A673 (cell line): ENCODE results near the gene ADGB. TPM values are rescaled to one million over a fixed set of nuclear protein-coding genes. Genes with fewer than 3 reads are reported as not detected.
"Not testable (repeated sequence)": the region's sequence is repeated elsewhere in the genome, so short reads cannot be mapped to it uniquely, and the experiment has no call there.

ENCODE experiments used
- BruUV-seq: library from RNA; stranded (reverse); fragments of 400-500 nt; replicated peaks from 2 replicates; lab custom pipeline; 2021; lab: Mats Ljungman, UMichigan
- CTCF ChIA-PET: fragments of 300-600 bp; sonication (Branson Sonifier 250); formaldehyde crosslinking; loops from one replicate; lab custom pipeline; 2022; ENCODE audit warnings: antibody characterized with exemption; lab: Charles Lee
- POLR2A ChIA-PET: fragments of 300-600 bp; sonication (Branson Sonifier 250); formaldehyde crosslinking; loops from one replicate; lab custom pipeline; 2022; ENCODE audit warnings: antibody characterized with exemption; ENCODE audit not compliant: low non-redundant PET; lab: Charles Lee
- DNase-seq: peaks from one replicate; pipeline ENCODE4 v3.0.0-alpha.2; 2015; ENCODE audit warnings: low spot score
- H3K27ac ChIP-seq: fragments of 200-600 bp; sonication (generic); 2 replicates; pipeline ENCODE4 v1.5.1; 2016; ENCODE audit warnings: mixed run types, low read depth, mild to moderate bottlenecking, mixed read lengths, antibody characterized with exemption, low read length; ENCODE audit not compliant: poor library complexity, severe bottlenecking
- H3K27me3 ChIP-seq: fragments of 200-600 bp; sonication (generic); replicated peaks from 2 replicates; pipeline ENCODE4 v1.6.1; 2017; ENCODE audit warnings: mixed run types, low read depth, mild to moderate bottlenecking, mixed read lengths, antibody characterized with exemption, low read length; ENCODE audit not compliant: insufficient read depth, poor library complexity
- H3K36me3 ChIP-seq: fragments of 200-600 bp; sonication (generic); 2 replicates; pipeline ENCODE4 v1.6.1; 2016; ENCODE audit warnings: mixed run types, mild to moderate bottlenecking, mixed read lengths, antibody characterized with exemption, low read length; ENCODE audit not compliant: insufficient read depth, poor library complexity, severe bottlenecking
- H3K4me1 ChIP-seq: fragments of 200-600 bp; sonication (generic); 2 replicates; pipeline ENCODE4 v1.6.1; 2017; ENCODE audit warnings: mixed run types, mild to moderate bottlenecking, mixed read lengths, antibody characterized with exemption, low read length; ENCODE audit not compliant: insufficient read depth, poor library complexity, severe bottlenecking
- H3K4me3 ChIP-seq: fragments of 200-600 bp; sonication (generic); 2 replicates; pipeline ENCODE4 v1.5.1; 2016; ENCODE audit warnings: low read depth, mixed run types, mild to moderate bottlenecking, mixed read lengths, low read length; ENCODE audit not compliant: poor library complexity, severe bottlenecking
- H3K9me3 ChIP-seq: fragments of 200-600 bp; sonication (generic); 2 replicates; pipeline ENCODE4 v1.6.1; 2016; ENCODE audit warnings: mixed run types, low read depth, mild to moderate bottlenecking, mixed read lengths, antibody characterized with exemption, low read length; ENCODE audit not compliant: poor library complexity, severe bottlenecking
- EZH2 ChIP-seq: fragments of 200-600 bp; sonication (generic); IDR thresholded peaks from 2 replicates; pipeline ENCODE4 v1.6.1; 2017; ENCODE audit warnings: borderline replicate concordance, low read depth, mild to moderate bottlenecking, mixed read lengths, antibody characterized with exemption, low read length; ENCODE audit not compliant: poor library complexity, severe bottlenecking
- intact Hi-C: fragments of 100-400 bp; cut with micrococcal nuclease; formaldehyde crosslinking; loops from one replicate; pipeline ENCODE4 v1.10.0; 2022; ENCODE audit not compliant: unreplicated experiment
- total RNA-seq: library from RNA; stranded (reverse); gene quantifications from 2 replicates; pipeline ENCODE4 v1.2.3, GENCODE V29; 2021
- TF ChIP-seq, protein P1 (sequence below): fragments of 300-800, 200-600 bp; sonication (generic); conservative IDR thresholded peaks from 2 replicates; pipeline ENCODE4 v1.5.1; 2017; ENCODE audit warnings: low read depth, mild to moderate bottlenecking, antibody characterized with exemption, low read length, moderate library complexity, mixed read lengths

ADGB gene
- total RNA-seq, 1 experiment from 2014 or later = not detected

DNA sequence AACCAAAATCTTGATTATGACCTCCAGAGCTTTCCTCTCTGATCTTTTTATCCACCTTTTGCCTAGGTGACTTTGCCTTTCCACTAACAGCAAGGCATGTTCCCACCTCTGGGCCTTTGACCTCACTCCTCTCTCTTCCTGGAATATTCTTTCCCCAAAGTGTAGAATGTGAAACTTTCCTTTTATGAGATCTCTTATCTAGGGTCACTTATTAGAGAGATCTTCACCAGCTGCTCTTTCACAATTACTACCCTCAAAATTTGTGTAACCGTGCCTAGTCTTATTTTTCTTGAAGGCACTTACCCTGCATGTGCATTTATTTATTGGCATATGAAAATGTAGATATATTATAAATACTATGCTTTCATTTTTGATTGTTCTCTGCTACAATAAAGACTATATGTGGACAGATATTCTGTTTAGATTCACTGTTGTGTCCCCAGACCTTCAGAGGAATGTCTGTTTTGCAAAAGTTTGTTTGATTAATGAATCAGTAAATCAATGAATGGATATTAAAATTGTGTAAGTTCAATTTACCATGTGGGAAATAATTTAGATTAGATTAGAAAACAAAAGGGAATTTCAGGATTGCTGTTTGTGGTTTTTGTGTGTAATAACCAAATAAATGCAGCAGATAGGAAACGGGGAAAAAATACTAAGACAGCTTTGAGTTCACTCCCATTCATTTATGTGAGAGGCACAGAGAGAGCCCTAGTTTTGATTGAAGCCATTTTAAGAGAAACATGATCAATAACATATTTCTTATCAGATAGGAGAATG, 207.0 kb downstream of the ADGB start:
- no peak for DNase-seq
- ChIA-PET CTCF (no interaction called here), POLR2A (no interaction called here)
- Histone ChIP-seq H3K4me3 (no peak overlapping the region), H3K27me3 (no peaks in the 10 kb centered on the region), H3K4me1 (no peaks in the 10 kb centered on the region), H3K9me3 (no peaks in the 10 kb centered on the region), H3K27ac (no peak overlapping the region), H3K36me3 (no peaks in the 10 kb centered on the region)
- intact Hi-C loops = no loop called here
- no TSS peak for BruUV-seq
- TF ChIP-seq, protein P1, sequence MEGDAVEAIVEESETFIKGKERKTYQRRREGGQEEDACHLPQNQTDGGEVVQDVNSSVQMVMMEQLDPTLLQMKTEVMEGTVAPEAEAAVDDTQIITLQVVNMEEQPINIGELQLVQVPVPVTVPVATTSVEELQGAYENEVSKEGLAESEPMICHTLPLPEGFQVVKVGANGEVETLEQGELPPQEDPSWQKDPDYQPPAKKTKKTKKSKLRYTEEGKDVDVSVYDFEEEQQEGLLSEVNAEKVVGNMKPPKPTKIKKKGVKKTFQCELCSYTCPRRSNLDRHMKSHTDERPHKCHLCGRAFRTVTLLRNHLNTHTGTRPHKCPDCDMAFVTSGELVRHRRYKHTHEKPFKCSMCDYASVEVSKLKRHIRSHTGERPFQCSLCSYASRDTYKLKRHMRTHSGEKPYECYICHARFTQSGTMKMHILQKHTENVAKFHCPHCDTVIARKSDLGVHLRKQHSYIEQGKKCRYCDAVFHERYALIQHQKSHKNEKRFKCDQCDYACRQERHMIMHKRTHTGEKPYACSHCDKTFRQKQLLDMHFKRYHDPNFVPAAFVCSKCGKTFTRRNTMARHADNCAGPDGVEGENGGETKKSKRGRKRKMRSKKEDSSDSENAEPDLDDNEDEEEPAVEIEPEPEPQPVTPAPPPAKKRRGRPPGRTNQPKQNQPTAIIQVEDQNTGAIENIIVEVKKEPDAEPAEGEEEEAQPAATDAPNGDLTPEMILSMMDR = no peak
- no peak for TF ChIP-seq EZH2

DNA sequence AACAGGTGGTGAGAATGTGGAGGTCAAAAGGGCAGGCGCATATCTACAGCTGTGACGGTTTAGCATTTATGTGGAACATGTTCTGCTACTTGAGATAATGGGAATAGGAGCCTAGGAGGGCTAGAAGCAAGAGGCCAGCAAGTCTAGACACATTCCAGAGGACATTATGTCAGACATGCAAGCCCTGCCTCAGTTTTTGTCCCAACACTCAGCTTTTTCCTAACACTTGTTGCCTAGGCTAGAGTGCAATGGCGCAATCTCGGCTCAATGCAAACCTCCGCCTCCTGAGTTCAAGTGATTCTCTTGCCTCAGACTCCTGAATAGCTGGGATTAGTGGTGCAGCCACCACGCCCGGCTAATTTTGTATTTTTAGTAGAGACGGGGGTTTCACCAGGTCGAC, 210.2 kb downstream of the ADGB start:
- H3K4me3 ChIP-seq, BruUV-seq, DNase-seq, H3K9me3 ChIP-seq, H3K36me3 ChIP-seq, POLR2A ChIA-PET, H3K27me3 ChIP-seq, CTCF ChIA-PET, H3K4me1 ChIP-seq, intact Hi-C loops, H3K27ac ChIP-seq: not testable (repeated sequence)

DNA sequence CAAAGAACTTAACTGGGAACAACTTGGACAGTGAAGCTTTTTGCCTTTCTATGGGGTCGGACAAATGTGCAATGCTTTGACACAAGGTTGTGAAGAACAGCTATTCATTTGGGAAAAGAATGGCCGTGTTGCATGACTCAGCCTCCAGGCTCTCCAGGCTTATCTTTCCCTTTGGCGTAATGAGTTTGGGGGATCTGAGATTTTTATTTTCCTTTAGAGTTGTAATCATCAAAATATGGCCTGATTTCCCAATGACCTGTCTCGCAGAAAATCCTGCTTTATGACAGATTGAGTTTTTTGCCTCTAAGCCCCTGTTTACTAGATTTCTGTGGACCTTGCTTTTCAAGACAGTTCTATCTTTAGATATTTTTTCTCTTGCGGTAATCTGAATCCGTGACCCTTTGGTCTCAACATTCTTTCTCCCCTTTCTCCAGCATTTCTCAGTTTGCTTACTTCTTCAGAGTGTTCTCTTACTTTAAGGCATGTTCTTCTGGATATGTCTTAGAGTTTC, 214.1 kb downstream of the ADGB start:
- H3K4me3 ChIP-seq, BruUV-seq, POLR2A ChIA-PET, H3K4me1 ChIP-seq, H3K27me3 ChIP-seq, DNase-seq, H3K9me3 ChIP-seq, H3K36me3 ChIP-seq, H3K27ac ChIP-seq, CTCF ChIA-PET: not testable (repeated sequence)
- intact Hi-C loops = loop anchor here (1.0 kb wide), 1 partner anchor 7 kb away; no protein-coding TSS in a partner anchor

DNA sequence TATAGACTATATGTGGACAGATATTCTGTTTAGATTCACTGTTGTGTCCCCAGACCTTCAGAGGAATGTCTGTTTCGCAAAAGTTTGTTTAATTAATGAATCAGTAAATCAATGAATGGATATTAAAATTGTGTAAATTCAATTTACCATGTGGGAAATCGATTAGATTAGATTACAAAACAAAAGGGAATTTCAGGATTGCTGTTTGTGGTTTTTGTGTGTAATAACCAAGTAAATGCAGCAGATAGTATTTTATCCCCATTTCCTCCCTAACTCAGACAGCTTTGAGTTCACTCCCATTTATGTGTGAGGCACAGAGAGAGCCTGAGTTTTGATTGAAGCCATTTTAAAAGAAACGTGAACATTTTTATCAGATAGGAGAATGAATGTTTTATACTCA, 214.8 kb downstream of the ADGB start:
- no peak overlapping the region for H3K4me3 ChIP-seq
- no peaks in the 10 kb centered on the region for H3K9me3 ChIP-seq
- no peaks in the 10 kb centered on the region for H3K4me1 ChIP-seq
- DNase-seq = no peak
- no peak overlapping the region for H3K27ac ChIP-seq
- ChIA-PET POLR2A (interaction anchor here (0.7 kb wide), 1 partner anchor 21 kb away, joined by 3 read pairs; no protein-coding TSS in a partner anchor), CTCF (no interaction called here)
- TF ChIP-seq, protein P1 = no peak
- no peak for TF ChIP-seq EZH2
- intact Hi-C loops = no loop called here
- H3K27me3 ChIP-seq = no peaks in the 10 kb centered on the region
- H3K36me3 ChIP-seq = no peaks in the 10 kb centered on the region
- BruUV-seq = no TSS peak
